ENCODE results near the gene PIGO. TPM values are rescaled to one million over a fixed set of nuclear protein-coding genes. Genes with fewer than 3 reads are reported as not detected.

Gene PIGO
- total RNA-seq, 1 experiment from 2014 or later = 33.4 TPM

Small RNA genes lying within 50 kb of the gene (small RNA-seq; reads per million reads assigned to genes)
- not detected for gene RN7SL338P

Other genes with a start within 250 kb of the PIGO start
- not detected in 2 replicates for gene PHF24, start 138.3 kb downstream of the PIGO start, total RNA-seq (2014; rRNA removed; shearing (Covaris generic))
- 2.1 and 3.7 TPM in 2 replicates for gene DNAJB5, start 106.8 kb downstream of the PIGO start, total RNA-seq (2014; rRNA removed; shearing (Covaris generic))
- gene VCP, start 24.0 kb downstream of the PIGO start, total RNA-seq (2014; rRNA removed; shearing (Covaris generic)) = 347 and 349 TPM in 2 replicates
- gene FANCG, start 16.6 kb downstream of the PIGO start, total RNA-seq (2014; rRNA removed; shearing (Covaris generic)) = 51.1 and 62.5 TPM in 2 replicates
- 252 and 264 TPM in 2 replicates for gene STOML2, start 6.5 kb upstream of the PIGO start, total RNA-seq (2014; rRNA removed; shearing (Covaris generic))
- 13.1 and 13.8 TPM in 2 replicates for gene ATOSB, start 19.3 kb upstream of the PIGO start, total RNA-seq (2014; rRNA removed; shearing (Covaris generic))
- 11.8 and 13.3 TPM in 2 replicates for gene UNC13B, start 65.4 kb upstream of the PIGO start, total RNA-seq (2014; rRNA removed; shearing (Covaris generic))